Esophagus muscularis mucosa (tissue), 4 donors: ENCODE results near the gene CTXN1. TPM values are rescaled to one million over a fixed set of nuclear protein-coding genes. Genes with fewer than 3 reads are reported as not detected.

ENCODE experiments used
- DNase-seq: peaks from one replicate; pipeline ENCODE4 v3.0.0-alpha.2; 2017; ENCODE audit errors: extremely low spot score
- H3K27ac ChIP-seq, 4 donors: fragments of 200-600 bp; sonication (generic); replicated peaks in 1 of 4; 1 replicate in 3 of 4; 2 replicates in 1 of 4; pipeline ENCODE4 v1.5.1; 2016 to 2019; ENCODE audit warnings: mild to moderate bottlenecking in 1 of 4
- H3K27me3 ChIP-seq, 4 donors: fragments of 200-600 bp; sonication (generic); one replicate each; pipeline versions ENCODE4 v1.5.1 to v1.6.0; 2016 to 2019
- H3K36me3 ChIP-seq, 4 donors: fragments of 200-600 bp; sonication (generic); one replicate each; pipeline ENCODE4 v1.5.1; 2016 to 2019
- H3K4me1 ChIP-seq, 4 donors: fragments of 200-600 bp; sonication (generic); one replicate each; pipeline ENCODE4 v1.5.1; 2016 to 2019
- H3K4me3 ChIP-seq, 4 donors: fragments of 200-600 bp; sonication (generic); 1 replicate in 2 of 4; 2 replicates in 2 of 4; pipeline ENCODE4 v1.5.1; 2016 to 2019; ENCODE audit warnings: mild to moderate bottlenecking in 4 of 4, moderate library complexity in 1 of 4
- H3K9me3 ChIP-seq, 4 donors: fragments of 200-600 bp; sonication (generic); 1 replicate in 3 of 4; 2 replicates in 1 of 4; pipeline ENCODE4 v1.5.1; 2016 to 2019
- EP300 ChIP-seq: sonication (generic); formaldehyde crosslinking; IDR thresholded peaks from one replicate; pipeline ENCODE4 v1.6.1; 2017; ENCODE audit warnings: antibody characterized with exemption
- POLR2A ChIP-seq: fragments of 450-650 bp; IDR thresholded peaks from one replicate; pipeline ENCODE4 v1.6.1; 2017; ENCODE audit warnings: antibody characterized with exemption, moderate library complexity, mild to moderate bottlenecking, low read depth
- POLR2AphosphoS5 ChIP-seq, 2 donors: sonication (generic); formaldehyde crosslinking; IDR thresholded peaks; one replicate each; pipeline ENCODE4 v1.6.1; 2017; ENCODE audit warnings: antibody characterized with exemption in 2 of 2
- WGBS: methylation state at CpG from one replicate; pipeline ENCODE4 v1.1.5; 2018; 5-methylcytosine and 5-hydroxymethylcytosine counted together
- intact Hi-C: fragments of 100-400 bp; cut with DNase I; formaldehyde crosslinking; loops from one replicate; pipeline ENCODE4 v1.15.1; 2023
- total RNA-seq, 4 donors: library from RNA; depleted of rRNA; stranded (reverse); fragments of >200 nt; gene quantifications; one replicate each; pipeline versions ENCODE4 v1.1.0 to v1.2.1, GENCODE V29; 2016
- TF ChIP-seq, protein P1 (sequence below), 3 experiments: fragments of 200-600 bp in 2 of 3; fragments of 450-650 bp in 1 of 3; sonication (generic) in 2 of 3; IDR thresholded peaks; one replicate each; pipeline ENCODE4 v1.5.1; 2017 to 2019; ENCODE audit warnings: antibody characterized with exemption in 3 of 3, mild to moderate bottlenecking in 2 of 3, moderate library complexity in 1 of 3

Gene CTXN1
- total RNA-seq, 4 donors from 2014 or later: 28.7 to 59.4 (median 49.2) TPM

DNA sequence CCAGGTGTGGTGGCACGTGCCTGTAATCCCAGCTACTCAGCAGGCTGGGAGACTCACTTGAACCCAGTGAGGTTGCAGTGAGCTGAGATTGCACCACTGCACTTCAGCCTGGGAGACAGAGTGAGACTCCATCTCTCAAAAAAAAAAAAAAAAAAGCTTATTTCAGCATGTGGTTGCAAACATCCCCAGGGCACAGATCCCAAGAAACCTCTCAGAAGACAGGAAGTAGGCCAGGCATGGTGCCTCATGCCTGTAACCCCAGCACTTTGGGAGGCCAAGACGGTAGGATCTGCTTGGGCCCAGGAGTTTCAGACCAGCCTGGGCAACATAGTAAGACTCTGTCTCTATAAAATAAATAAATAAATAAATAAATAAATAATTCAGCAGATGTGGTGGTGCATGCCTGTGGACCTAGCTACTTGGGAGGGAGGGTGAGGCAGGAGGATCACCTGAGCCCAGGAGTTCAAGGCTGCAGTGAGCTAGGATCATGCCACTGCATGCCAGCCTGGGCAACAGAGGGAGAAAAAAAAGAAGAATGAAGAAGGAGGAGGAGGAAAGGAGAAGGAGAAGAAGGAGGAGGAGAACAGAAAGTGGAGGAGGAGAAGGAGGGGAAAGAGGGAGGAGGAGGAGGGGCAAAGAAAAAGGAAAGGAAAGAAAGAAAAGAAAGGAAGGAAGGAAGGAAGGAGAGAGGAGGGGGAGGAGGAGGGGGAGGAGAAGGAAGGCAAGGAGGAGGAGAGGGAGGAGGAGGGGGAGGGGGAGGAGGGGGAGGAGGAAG is 42.0 kb downstream of the CTXN1 start:
- TF ChIP-seq POLR2AphosphoS5 (IDR thresholded peaks at IDR 0.05) (no peak), POLR2A (no peak), EP300 (no peak)
- TF ChIP-seq, protein P1, sequence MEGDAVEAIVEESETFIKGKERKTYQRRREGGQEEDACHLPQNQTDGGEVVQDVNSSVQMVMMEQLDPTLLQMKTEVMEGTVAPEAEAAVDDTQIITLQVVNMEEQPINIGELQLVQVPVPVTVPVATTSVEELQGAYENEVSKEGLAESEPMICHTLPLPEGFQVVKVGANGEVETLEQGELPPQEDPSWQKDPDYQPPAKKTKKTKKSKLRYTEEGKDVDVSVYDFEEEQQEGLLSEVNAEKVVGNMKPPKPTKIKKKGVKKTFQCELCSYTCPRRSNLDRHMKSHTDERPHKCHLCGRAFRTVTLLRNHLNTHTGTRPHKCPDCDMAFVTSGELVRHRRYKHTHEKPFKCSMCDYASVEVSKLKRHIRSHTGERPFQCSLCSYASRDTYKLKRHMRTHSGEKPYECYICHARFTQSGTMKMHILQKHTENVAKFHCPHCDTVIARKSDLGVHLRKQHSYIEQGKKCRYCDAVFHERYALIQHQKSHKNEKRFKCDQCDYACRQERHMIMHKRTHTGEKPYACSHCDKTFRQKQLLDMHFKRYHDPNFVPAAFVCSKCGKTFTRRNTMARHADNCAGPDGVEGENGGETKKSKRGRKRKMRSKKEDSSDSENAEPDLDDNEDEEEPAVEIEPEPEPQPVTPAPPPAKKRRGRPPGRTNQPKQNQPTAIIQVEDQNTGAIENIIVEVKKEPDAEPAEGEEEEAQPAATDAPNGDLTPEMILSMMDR (IDR thresholded peaks at IDR 0.05): no peak
- Histone ChIP-seq H3K36me3 (no peaks in the 10 kb centered on the region), H3K4me1 (peaks cover 5 to 8% (median 7%) of the 10 kb centered on the region in 4 donors), H3K9me3 (no peaks in the 10 kb centered on the region), H3K4me3 (no peak overlapping the region), H3K27ac (no peak overlapping the region), H3K27me3 (peaks cover 0 to 28% (median 10%) of the 10 kb centered on the region in 4 donors)
- intact Hi-C loops: no loop called here
- 87% methylated on average over 2 of the region's 2 CpGs for WGBS
- DNase-seq: no peak

DNA sequence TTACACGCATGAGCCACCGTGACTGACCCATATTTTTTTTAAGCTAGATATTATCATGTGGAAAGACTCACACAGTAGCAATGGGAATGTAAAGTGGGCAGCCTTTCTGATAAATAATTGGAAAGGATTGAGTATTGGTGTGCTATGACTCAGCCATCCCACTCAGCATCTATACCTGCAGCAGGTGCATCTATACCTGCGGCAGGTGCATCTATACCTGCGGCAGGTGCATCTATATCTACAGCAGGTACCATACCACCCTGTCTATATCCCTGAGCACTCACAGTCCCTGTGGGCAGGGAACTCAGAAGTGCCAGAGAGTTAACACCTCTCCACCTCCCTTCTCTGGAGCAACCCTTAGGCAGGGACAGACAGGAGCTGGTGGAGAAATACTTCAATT is 42.8 kb downstream of the CTXN1 start:
- no peak overlapping the region for H3K4me3 ChIP-seq
- WGBS: 92% methylated on average over 4 of the region's 4 CpGs
- intact Hi-C loops: no loop called here
- no peak overlapping the region for H3K27ac ChIP-seq
- H3K4me1 ChIP-seq: peaks cover 1 to 2% (median 1%) of the 10 kb centered on the region in 4 donors
- no peaks in the 10 kb centered on the region for H3K9me3 ChIP-seq
- H3K27me3 ChIP-seq: peaks cover 0 to 23% (median 3%) of the 10 kb centered on the region in 4 donors
- DNase-seq: no peak
- TF ChIP-seq EP300 (no peak), POLR2AphosphoS5 (IDR thresholded peaks at IDR 0.05) (no peak), POLR2A (no peak)
- TF ChIP-seq, protein P1 (IDR thresholded peaks at IDR 0.05): no peak
- no peaks in the 10 kb centered on the region for H3K36me3 ChIP-seq

DNA sequence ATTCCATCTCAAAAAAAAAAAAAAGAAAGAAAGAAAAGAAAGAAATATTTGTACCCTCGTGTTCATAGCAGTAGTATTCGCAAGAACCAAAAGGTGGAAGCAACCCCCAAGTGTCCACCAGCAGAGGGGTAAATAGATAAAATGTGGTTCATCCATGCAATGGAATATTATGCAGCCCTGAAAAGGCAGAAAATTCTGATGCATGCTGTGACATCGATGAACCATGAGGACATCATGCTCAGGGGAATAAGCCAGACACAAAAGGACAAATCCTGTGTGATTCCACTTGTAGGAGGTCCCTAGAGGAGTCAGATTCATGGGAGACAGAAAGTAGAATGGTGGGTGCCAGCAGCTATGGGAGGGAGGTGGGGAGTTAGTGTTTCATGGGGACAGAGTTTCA is 44.0 kb downstream of the CTXN1 start:
- no peaks in the 10 kb centered on the region for H3K36me3 ChIP-seq
- H3K9me3 ChIP-seq: no peaks in the 10 kb centered on the region
- H3K4me3 ChIP-seq: no peak overlapping the region
- peaks cover 0 to 15% (median 0%) of the 10 kb centered on the region in 4 donors for H3K27me3 ChIP-seq
- no peak overlapping the region for H3K27ac ChIP-seq
- no peaks in the 10 kb centered on the region for H3K4me1 ChIP-seq
- WGBS: 93% methylated on average over 3 of the region's 3 CpGs
- DNase-seq: no peak
- TF ChIP-seq, protein P1 (IDR thresholded peaks at IDR 0.05): no peak
- TF ChIP-seq POLR2AphosphoS5 (IDR thresholded peaks at IDR 0.05): no peak
- no peak for TF ChIP-seq EP300
- TF ChIP-seq POLR2A: no peak
- intact Hi-C loops: no loop called here

DNA sequence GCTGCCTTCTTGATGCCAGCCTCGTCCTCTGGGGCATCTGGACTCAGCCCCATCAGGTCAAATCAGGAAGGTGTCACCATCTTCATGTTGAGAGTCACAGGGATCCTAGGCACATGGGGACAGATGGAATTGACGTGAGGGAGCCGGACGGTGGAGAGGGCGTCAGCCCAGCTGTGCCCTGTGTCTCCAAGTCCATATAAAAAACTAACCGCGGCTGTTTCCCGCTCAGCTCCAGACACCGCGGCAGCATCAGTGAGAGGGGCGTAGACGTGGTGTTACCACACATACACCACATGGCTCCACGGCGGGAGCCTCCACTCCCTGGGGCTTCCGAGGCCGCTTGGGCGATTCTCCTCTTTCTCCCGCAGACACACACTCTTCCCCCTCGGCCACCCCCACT is 46.1 kb downstream of the CTXN1 start:
- peaks cover 0 to 36% (median 4%) of the 10 kb centered on the region in 4 donors for H3K27me3 ChIP-seq
- H3K27ac ChIP-seq: no peak overlapping the region
- intact Hi-C loops: no loop called here
- 86% methylated on average over 17 of the region's 19 CpGs for WGBS
- DNase-seq: no peak
- no peaks in the 10 kb centered on the region for H3K36me3 ChIP-seq
- H3K9me3 ChIP-seq: no peaks in the 10 kb centered on the region
- no peak for TF ChIP-seq EP300
- TF ChIP-seq POLR2A: no peak
- TF ChIP-seq, protein P1 (IDR thresholded peaks at IDR 0.05): no peak
- TF ChIP-seq POLR2AphosphoS5 (IDR thresholded peaks at IDR 0.05): no peak
- H3K4me1 ChIP-seq: peaks cover 0 to under 1% (median 0%) of the 10 kb centered on the region in 4 donors
- no peak overlapping the region for H3K4me3 ChIP-seq
